IMR-90 (cell line): ENCODE data around the gene TMTC2.

ENCODE experiments used
- CEBPB ChIP-seq: IDR thresholded peaks from 2 replicates; pipeline ENCODE4 v1.6.1; 2012; ENCODE audit warnings: low read depth, low read length, improper control_type of control experiment
- CHD1 ChIP-seq: IDR thresholded peaks from 2 replicates; pipeline ENCODE4 v1.6.1; 2012; ENCODE audit warnings: low read depth, low read length, improper control_type of control experiment
- MXI1 ChIP-seq: IDR thresholded peaks from 2 replicates; pipeline ENCODE4 v1.6.1; 2012; ENCODE audit warnings: low read depth, mild to moderate bottlenecking, low read length, moderate library complexity, borderline replicate concordance
- NFE2L2 ChIP-seq: fragments of 150-350 bp; IDR thresholded peaks from 2 replicates; pipeline ENCODE4 v1.6.1; 2016; ENCODE audit warnings: low read depth, mild to moderate bottlenecking, low read length
- POLR2A ChIP-seq: IDR thresholded peaks from 2 replicates; pipeline ENCODE4 v1.6.1; 2012; ENCODE audit warnings: mild to moderate bottlenecking, low read depth, low read length
- RAD21 ChIP-seq: IDR thresholded peaks from 2 replicates; pipeline ENCODE4 v1.6.1; 2012; ENCODE audit warnings: low read length, improper control_type of control experiment
- RCOR1 ChIP-seq: IDR thresholded peaks from 2 replicates; pipeline ENCODE4 v1.6.1; 2012; ENCODE audit warnings: mild to moderate bottlenecking, low read length, improper control_type of control experiment; ENCODE audit not compliant: insufficient replicate concordance
- RFX5 ChIP-seq: IDR thresholded peaks from 2 replicates; pipeline ENCODE4 v1.8.0; 2012; ENCODE audit warnings: low read depth, mild to moderate bottlenecking, low read length, moderate library complexity
- SMC3 ChIP-seq: fragments of 150-350 bp; IDR thresholded peaks from 2 replicates; pipeline ENCODE4 v1.6.1; 2016; ENCODE audit warnings: low read depth, mild to moderate bottlenecking, antibody characterized with exemption, low read length, moderate library complexity
- TF ChIP-seq, protein P1 (sequence below): fragments of 150-350 bp; IDR thresholded peaks from 2 replicates; pipeline ENCODE4 v1.6.1; 2016; ENCODE audit warnings: low read depth, mild to moderate bottlenecking, low read length, moderate library complexity, borderline replicate concordance
- TF ChIP-seq, protein P2 (sequence below): conservative IDR thresholded peaks from 2 replicates; pipeline ENCODE4 v1.5.1; 2012; ENCODE audit warnings: mild to moderate bottlenecking, low read depth, low read length, improper control_type of control experiment
- TF ChIP-seq, protein P3 (sequence below): fragments of 150-350 bp; IDR thresholded peaks from 2 replicates; pipeline ENCODE4 v1.6.1; 2017; ENCODE audit warnings: mild to moderate bottlenecking, antibody characterized with exemption, low read length, low read depth

DNA sequence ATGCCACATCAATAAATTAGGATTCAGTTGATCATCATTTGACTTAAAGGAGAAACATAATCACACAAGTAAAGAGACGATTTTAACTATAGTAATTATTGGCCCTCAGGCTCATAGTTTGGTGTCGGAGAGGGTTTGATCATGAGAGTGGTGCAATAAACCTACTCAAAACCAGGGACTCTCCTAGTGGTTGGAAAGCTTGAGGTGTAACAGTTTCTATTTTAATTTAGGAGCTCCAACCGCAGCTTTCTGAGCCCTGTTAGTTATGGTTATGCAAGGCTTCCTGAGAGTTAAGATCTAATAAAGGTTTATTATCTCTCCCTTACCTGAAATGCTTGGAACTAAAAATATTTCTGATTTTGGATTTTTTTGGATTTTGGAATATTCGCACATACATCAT lies 36.4 kb downstream of the TMTC2 start:
- TF ChIP-seq, protein P1, sequence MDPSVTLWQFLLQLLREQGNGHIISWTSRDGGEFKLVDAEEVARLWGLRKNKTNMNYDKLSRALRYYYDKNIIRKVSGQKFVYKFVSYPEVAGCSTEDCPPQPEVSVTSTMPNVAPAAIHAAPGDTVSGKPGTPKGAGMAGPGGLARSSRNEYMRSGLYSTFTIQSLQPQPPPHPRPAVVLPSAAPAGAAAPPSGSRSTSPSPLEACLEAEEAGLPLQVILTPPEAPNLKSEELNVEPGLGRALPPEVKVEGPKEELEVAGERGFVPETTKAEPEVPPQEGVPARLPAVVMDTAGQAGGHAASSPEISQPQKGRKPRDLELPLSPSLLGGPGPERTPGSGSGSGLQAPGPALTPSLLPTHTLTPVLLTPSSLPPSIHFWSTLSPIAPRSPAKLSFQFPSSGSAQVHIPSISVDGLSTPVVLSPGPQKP: no peak
- TF ChIP-seq, protein P2, sequence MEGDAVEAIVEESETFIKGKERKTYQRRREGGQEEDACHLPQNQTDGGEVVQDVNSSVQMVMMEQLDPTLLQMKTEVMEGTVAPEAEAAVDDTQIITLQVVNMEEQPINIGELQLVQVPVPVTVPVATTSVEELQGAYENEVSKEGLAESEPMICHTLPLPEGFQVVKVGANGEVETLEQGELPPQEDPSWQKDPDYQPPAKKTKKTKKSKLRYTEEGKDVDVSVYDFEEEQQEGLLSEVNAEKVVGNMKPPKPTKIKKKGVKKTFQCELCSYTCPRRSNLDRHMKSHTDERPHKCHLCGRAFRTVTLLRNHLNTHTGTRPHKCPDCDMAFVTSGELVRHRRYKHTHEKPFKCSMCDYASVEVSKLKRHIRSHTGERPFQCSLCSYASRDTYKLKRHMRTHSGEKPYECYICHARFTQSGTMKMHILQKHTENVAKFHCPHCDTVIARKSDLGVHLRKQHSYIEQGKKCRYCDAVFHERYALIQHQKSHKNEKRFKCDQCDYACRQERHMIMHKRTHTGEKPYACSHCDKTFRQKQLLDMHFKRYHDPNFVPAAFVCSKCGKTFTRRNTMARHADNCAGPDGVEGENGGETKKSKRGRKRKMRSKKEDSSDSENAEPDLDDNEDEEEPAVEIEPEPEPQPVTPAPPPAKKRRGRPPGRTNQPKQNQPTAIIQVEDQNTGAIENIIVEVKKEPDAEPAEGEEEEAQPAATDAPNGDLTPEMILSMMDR: no peak
- TF ChIP-seq POLR2A (no peak), RAD21 (no peak), RFX5 (no peak), SMC3 (no peak), CHD1 (no peak), CEBPB (no peak), MXI1 (no peak), RCOR1 (no peak), NFE2L2 (no peak)
- TF ChIP-seq, protein P3, sequence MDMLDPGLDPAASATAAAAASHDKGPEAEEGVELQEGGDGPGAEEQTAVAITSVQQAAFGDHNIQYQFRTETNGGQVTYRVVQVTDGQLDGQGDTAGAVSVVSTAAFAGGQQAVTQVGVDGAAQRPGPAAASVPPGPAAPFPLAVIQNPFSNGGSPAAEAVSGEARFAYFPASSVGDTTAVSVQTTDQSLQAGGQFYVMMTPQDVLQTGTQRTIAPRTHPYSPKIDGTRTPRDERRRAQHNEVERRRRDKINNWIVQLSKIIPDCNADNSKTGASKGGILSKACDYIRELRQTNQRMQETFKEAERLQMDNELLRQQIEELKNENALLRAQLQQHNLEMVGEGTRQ: no peak
